Measurements from ENCODE around the gene TMEM175.

TMEM175 gene

DNA sequence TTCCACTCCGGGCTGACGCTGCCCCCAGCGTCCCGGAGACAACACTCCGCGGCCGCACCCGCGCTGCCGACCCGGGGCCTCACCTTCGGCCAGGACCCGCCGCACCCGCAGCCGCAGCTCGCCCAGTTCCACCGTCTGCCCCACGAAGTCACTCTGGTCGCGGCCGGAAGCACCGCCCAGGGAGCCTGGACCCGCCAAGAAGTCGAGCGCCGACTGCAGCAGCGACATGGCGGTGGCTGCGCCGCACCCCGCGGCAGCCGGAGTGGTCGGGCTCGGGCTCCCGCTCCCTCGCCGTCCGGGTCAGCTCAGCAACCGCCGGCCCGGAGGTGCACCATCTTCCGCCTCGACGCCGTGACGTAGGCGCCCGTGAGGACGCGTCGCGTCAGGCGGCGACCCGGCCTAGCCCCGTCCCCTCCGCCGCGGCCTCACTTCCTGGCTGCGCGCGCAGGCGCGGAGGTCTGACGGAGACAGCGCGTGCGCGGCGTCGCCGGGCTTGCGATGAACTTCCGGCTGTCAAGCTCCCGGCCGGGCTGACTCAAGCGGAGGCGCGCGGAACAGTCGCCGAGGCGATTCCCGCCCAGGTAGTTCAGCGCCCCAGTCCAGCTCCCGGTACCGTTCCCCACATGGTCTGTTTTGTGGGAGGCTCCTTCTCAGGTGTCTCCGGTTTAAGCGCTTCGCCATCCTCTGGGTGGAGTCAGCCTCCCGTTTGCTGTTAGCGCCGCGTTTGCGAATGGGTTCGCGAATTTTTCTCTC lies at the start of gene TMEM175, which contains the start of gene GAK:
TSS of gene TMEM175 (plus strand) at position 501 of the 753 bp plus-strand sequence. CDS start 15,280 bp downstream, outside the sequence.
TSS of gene GAK (minus strand) at position 357 of the 753 bp plus-strand sequence. CDS start at position 228, 129 bp downstream.
- DNase-seq (ENCODE audit: insufficient read length, low spot score) = peak; percentile 96
- peak; percentile 67 for TF ChIP-seq POLR2A (IDR thresholded peaks at IDR 0.05; ENCODE audit: low read depth, low read length)
- FAIRE-seq = no peak

GRCh38 chr4:882646-883045 lies 49.6 kb upstream of the TMEM175 start:
- TF ChIP-seq POLR2A (IDR thresholded peaks at IDR 0.05; ENCODE audit: low read depth, low read length) = no peak
- DNase-seq (ENCODE audit: insufficient read length, low spot score) = no peak
- FAIRE-seq = no peak

- FAIRE-seq (no peak), DNase-seq (ENCODE audit: insufficient read length, low spot score) (no peak)
- no peak for TF ChIP-seq POLR2A (IDR thresholded peaks at IDR 0.05; ENCODE audit: low read depth, low read length)
Measured at GRCh38 chr4:883377-884095, 48.7 kb upstream of the TMEM175 start.

GRCh38 chr4:884259-884658 lies 48.0 kb upstream of the TMEM175 start:
- TF ChIP-seq POLR2A (IDR thresholded peaks at IDR 0.05; ENCODE audit: low read depth, low read length) = no peak
- DNase-seq (ENCODE audit: insufficient read length, low spot score) = no peak
- FAIRE-seq = no peak

DNA sequence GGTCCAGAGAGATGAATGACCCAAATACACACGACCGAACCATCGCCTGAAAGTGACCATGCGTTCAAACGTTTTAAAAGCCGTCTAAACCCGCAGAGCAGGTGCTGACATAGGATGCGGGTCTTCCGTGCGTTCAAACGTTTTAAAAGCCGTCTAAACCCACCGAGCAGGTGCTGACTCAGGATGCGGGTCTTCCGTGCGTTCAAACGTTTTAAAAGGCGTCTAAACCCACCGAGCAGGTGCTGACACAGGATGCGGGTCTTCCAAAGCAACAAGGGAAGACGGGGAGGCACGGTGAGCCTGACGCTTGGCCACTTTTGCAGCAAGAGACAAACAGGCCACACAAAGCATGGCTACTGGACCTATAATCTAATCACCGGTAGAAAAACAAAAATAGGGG lies 47.4 kb upstream of the TMEM175 start:
- FAIRE-seq (no peak), DNase-seq (ENCODE audit: insufficient read length, low spot score) (no peak)
- TF ChIP-seq POLR2A (IDR thresholded peaks at IDR 0.05; ENCODE audit: low read depth, low read length) = no peak

- no peak for TF ChIP-seq POLR2A (IDR thresholded peaks at IDR 0.05; ENCODE audit: low read depth, low read length)
- no peak for DNase-seq (ENCODE audit: insufficient read length, low spot score)
- no peak for FAIRE-seq
Measured at GRCh38 chr4:885353-885752, 46.9 kb upstream of the TMEM175 start.

DNA sequence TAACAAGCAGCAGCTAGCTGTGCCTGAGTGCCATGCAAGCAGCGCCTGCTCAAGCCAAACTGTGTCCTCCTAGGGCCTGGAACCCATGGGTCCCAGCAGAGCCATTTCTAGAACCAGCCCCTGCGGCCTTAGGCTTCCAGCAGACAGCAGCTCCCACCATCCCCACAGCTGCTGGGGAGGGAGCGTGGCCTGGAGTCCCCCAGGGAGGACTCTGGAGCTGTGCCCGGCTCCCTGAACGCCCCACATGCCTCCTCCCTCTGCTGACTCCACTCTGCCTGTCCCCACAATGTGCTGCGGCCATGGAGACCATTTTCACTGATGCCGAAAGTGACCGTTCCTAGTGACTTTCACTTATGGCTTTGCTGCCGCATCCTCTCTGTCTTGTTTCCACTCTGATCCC lies 46.0 kb upstream of the TMEM175 start:
- FAIRE-seq (no peak), DNase-seq (ENCODE audit: insufficient read length, low spot score) (no peak)
- TF ChIP-seq POLR2A (IDR thresholded peaks at IDR 0.05; ENCODE audit: low read depth, low read length) = no peak

GRCh38 chr4:887034-887763 lies 45.1 kb upstream of the TMEM175 start:
- no peak for FAIRE-seq
- DNase-seq (ENCODE audit: insufficient read length, low spot score) = no peak
- TF ChIP-seq POLR2A (IDR thresholded peaks at IDR 0.05; ENCODE audit: low read depth, low read length) = no peak

DNA sequence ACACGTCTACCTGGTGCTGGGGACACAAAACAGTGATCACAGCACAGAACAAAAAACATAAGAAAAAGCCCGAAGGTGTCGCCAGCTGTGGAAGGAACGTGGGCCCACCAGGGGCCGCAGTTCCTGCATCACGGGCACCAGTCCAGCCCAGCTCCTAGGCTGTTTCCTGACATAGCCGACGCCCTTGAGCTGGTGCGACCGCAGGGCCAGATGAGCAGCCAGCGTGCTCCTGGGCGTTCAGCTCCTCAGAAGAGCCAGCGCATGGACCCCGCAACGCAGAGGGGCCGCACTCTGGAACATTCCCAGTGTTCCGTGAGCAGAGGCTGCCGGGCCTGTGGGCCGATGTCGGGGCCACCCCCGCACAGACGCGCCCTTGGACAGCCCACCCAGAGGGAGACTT lies 44.2 kb upstream of the TMEM175 start:
- no peak for TF ChIP-seq POLR2A (IDR thresholded peaks at IDR 0.05; ENCODE audit: low read depth, low read length)
- DNase-seq (ENCODE audit: insufficient read length, low spot score) (no peak), FAIRE-seq (no peak)

DNA sequence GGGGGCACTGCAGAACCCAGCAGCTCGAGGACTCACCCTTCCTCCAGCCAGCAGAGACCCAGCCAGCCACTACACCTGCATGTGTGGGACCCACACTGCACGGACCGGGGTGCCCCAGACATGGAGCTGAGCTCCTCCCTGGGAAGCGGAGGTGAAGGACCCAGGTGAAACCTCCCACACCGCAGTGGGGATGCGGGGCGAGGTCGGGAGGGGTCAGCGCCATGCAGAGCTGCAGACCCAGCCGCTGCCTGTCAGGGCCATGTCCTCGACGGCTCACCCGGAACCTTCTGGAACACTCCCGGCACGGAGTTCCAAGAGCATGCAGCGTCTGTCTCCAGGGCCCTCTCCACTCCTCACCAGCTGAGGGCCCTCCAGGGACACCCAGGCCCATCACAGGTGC lies 42.7 kb upstream of the TMEM175 start:
- FAIRE-seq (no peak), DNase-seq (ENCODE audit: insufficient read length, low spot score) (no peak)
- TF ChIP-seq POLR2A (IDR thresholded peaks at IDR 0.05; ENCODE audit: low read depth, low read length) = no peak

GRCh38 chr4:890036-890695 lies 42.1 kb upstream of the TMEM175 start:
- FAIRE-seq (no peak), DNase-seq (ENCODE audit: insufficient read length, low spot score) (no peak)
- TF ChIP-seq POLR2A (IDR thresholded peaks at IDR 0.05; ENCODE audit: low read depth, low read length) = no peak

- no peak for FAIRE-seq
- TF ChIP-seq POLR2A (IDR thresholded peaks at IDR 0.05; ENCODE audit: low read depth, low read length) = no peak
- DNase-seq (ENCODE audit: insufficient read length, low spot score) = peak; percentile 15
Measured at GRCh38 chr4:891747-892146, 40.5 kb upstream of the TMEM175 start.

DNA sequence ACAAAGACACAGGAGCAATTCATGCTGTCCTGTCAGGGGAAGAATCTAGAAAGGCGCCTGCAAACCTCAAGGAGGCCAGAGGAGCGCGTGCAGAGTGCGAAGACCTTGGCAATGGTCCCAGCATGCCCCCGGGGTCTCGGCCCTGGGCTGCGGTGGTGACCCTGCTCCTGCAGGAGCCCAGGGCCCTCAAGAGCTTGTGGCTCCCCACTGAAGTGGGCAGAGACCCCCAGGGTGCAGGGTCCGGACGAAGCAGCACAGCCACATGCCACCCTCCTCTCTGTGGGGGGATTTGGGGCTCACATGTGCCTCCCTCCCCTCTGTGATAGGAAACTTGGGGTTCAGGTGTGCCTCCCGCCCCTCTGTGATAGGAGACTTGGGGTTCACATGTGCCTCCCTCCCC lies 39.5 kb upstream of the TMEM175 start:
- no peak for TF ChIP-seq POLR2A (IDR thresholded peaks at IDR 0.05; ENCODE audit: low read depth, low read length)
- FAIRE-seq = no peak
- no peak for DNase-seq (ENCODE audit: insufficient read length, low spot score)

All from H54 (cell line).